Measurements from ENCODE around the gene GHR. TPM values are rescaled to one million over a fixed set of nuclear protein-coding genes. Genes with fewer than 3 reads are reported as not detected.

GHR gene
- total and polyA plus RNA-seq, 3 donors from 2014 or later = 3.3 to 4.7 (median 3.7) TPM

DNA sequence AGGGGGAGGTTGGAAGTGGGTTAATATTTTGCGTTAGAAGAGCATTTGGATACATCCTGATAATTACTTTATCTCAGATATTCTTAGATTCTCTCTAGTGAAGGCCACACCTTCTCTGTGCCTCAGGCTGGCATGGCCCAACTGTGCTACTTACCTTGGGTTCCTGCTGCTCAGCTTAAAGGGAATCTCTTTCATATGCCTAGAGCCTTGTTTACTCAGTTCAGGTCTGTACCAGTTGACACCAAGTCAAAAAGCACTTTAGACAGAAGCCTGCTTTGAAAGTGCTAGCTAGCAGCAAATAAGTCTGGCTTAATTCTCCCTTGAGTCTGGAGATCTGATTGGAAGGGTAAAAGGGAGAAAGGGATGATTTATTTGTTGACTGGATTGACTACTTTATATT is 74.8 kb downstream of the GHR start:
- no peak for DNase-seq
- intact Hi-C loops (cut with DNase I; ENCODE audit: low total_unique reads) = no loop called here
- TF ChIP-seq, protein P1, sequence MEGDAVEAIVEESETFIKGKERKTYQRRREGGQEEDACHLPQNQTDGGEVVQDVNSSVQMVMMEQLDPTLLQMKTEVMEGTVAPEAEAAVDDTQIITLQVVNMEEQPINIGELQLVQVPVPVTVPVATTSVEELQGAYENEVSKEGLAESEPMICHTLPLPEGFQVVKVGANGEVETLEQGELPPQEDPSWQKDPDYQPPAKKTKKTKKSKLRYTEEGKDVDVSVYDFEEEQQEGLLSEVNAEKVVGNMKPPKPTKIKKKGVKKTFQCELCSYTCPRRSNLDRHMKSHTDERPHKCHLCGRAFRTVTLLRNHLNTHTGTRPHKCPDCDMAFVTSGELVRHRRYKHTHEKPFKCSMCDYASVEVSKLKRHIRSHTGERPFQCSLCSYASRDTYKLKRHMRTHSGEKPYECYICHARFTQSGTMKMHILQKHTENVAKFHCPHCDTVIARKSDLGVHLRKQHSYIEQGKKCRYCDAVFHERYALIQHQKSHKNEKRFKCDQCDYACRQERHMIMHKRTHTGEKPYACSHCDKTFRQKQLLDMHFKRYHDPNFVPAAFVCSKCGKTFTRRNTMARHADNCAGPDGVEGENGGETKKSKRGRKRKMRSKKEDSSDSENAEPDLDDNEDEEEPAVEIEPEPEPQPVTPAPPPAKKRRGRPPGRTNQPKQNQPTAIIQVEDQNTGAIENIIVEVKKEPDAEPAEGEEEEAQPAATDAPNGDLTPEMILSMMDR (IDR thresholded peaks at IDR 0.05) = no peak
- Histone ChIP-seq H3K36me3 (ENCODE audit: low read depth, missing control alignments) (no peaks in the 10 kb centered on the region), H3K9me3 (no peaks in the 10 kb centered on the region), H3K4me1 (peaks cover 8% of the 10 kb centered on the region), H3K4me3 (no peak overlapping the region), H3K27me3 (no peaks in the 10 kb centered on the region), H3K27ac (no peak overlapping the region)
- WGBS, 2 donors = 54 to 70% methylated on average over 1 of the region's 1 CpG

DNA sequence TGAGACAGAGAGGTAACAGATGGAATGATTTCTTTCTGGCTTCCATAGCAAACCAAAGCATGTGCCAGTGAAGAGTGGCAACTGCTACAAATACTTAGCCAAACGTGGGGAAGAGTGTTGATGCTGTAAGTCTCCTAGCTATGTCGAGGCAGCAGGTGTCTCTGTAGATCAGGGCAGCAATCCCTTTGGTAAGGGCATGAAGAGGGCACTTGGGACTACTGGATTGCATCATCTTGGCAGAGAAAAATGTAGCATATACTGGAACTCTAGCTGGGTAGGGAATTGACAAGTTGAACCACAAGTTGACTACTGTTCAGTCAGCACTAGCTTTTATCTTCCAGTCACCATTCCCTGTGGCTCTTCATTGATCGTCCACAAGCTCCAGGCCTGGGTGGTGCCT is 75.8 kb downstream of the GHR start:
- no peak for DNase-seq
- intact Hi-C loops (cut with DNase I; ENCODE audit: low total_unique reads) = no loop called here
- H3K4me1 ChIP-seq = peaks cover 11% of the 10 kb centered on the region

DNA sequence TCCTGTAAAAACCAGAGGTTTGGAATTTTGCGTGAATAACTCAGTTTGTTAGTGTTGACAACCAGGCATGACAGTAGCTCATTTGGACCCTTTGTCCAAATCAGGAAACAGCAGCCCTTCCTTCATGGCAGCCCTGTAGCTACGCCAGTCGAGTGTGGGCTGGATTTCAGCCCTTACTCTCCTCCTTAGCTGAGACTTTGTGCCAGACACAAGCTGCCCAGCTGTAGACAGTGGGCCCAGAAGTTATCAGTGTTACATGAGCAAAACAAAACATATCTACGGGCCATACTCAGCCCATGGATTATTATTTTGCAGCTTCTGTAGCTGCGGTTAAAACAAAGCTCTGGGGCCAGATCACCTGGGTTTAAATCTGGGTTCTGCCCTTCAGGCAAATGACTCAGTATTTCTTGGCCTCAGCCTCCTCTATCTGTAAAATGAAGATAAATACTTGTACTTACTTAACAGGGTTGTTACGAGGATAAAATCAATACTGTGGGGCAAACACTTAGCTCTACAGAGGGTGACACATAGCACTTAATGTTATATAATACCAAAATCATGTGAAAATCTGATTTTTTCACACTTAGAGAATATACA is 76.9 kb downstream of the GHR start:
- no peak overlapping the region for H3K4me3 ChIP-seq
- H3K9me3 ChIP-seq = no peaks in the 10 kb centered on the region
- TF ChIP-seq, protein P1 (IDR thresholded peaks at IDR 0.05) = no peak
- no peak for TF ChIP-seq POLR2A (IDR thresholded peaks at IDR 0.05)
- no peak overlapping the region for H3K27ac ChIP-seq
- H3K27me3 ChIP-seq = no peaks in the 10 kb centered on the region
- no peak for DNase-seq
- no peaks in the 10 kb centered on the region for H3K36me3 ChIP-seq (ENCODE audit: low read depth, missing control alignments)
- intact Hi-C loops (cut with DNase I; ENCODE audit: low total_unique reads) = no loop called here
- peaks cover 11% of the 10 kb centered on the region for H3K4me1 ChIP-seq
- 66 to 76% methylated on average over 6 of the region's 6 CpGs for WGBS, 2 donors

More for the DNA sequence above, 75.8 kb downstream of the GHR start:
- Histone ChIP-seq H3K27ac (no peak overlapping the region), H3K27me3 (no peaks in the 10 kb centered on the region), H3K9me3 (no peaks in the 10 kb centered on the region), H3K4me3 (no peak overlapping the region), H3K36me3 (ENCODE audit: low read depth, missing control alignments) (no peaks in the 10 kb centered on the region)
- WGBS, 2 donors = 85 to 92% methylated on average over 3 of the region's 3 CpGs
- TF ChIP-seq, protein P1 (IDR thresholded peaks at IDR 0.05) = no peak
- TF ChIP-seq POLR2A (IDR thresholded peaks at IDR 0.05) = no peak

DNA sequence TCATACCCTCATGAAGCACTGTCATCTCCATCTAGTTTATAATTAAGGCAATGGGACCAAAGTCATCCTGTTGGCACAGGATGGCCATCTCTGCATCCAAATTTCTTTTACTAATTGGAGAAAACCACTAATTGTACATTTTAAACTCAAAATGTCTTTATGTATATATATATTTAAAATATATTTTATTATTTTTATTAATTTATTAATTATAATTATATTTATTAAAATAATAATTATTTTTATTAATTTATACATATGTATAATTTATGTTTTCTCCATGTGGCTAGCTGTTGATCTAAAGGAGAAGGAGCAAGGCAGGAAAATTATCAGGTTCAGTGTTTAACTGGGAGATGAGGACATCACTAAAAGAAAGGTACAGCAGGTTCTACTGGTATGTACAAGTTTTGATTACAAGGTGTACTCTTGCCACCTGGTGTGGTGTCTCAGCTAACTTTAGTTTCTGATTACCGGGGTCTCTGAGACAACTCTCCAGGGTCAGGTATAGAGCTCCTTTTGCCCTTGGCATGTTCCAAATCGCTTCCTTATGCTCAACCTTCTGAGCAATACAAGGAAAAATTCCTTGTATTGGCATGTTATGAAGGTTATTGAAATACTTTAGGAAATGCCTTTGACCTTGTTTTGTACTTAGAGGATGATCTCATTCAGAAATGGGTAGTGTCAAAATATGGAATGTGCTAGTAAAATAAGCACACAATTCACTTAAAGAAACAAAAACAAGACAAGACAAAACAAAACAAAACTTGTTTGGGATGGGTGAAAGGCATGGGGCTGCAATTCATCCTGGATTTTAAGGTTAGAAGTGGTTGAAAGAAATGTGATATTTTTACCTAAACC is 79.6 kb downstream of the GHR start:
- DNase-seq = no peak
- H3K27ac ChIP-seq = no peak overlapping the region
- peaks cover 22% of the 10 kb centered on the region for H3K4me1 ChIP-seq
- no peak overlapping the region for H3K4me3 ChIP-seq
- H3K36me3 ChIP-seq (ENCODE audit: low read depth, missing control alignments) = no peaks in the 10 kb centered on the region
- WGBS, 2 donors = 64 to 65% methylated on average over 2 of the region's 2 CpGs
- H3K27me3 ChIP-seq = no peaks in the 10 kb centered on the region
- H3K9me3 ChIP-seq = no peaks in the 10 kb centered on the region
- intact Hi-C loops (cut with DNase I; ENCODE audit: low total_unique reads) = no loop called here
- TF ChIP-seq, protein P1 (IDR thresholded peaks at IDR 0.05) = no peak
- TF ChIP-seq POLR2A (IDR thresholded peaks at IDR 0.05) = no peak
